ENCODE data around the gene TRA2B. TPM values are rescaled to one million over a fixed set of nuclear protein-coding genes. Genes with fewer than 3 reads are reported as not detected.

The TRA2B gene
- total RNA-seq, 1 experiment from 2014 or later = 171 TPM

- ChIA-PET CTCF (interaction anchor here (0.9 to 1.5 kb wide), 2 partner anchors 16 to 267 kb away, joined by 4 read pairs; no protein-coding TSS in a partner anchor), POLR2A (interaction anchor here (0.8 to 1.2 kb wide), 2 partner anchors 10 to 267 kb away, joined by 3 read pairs; partner anchors contain the start of gene TRA2B)
- Histone ChIP-seq H3K36me3 (ENCODE audit: control insufficient read depth, insufficient read depth, low read length) (peaks cover 71% of the 10 kb centered on the region), H3K4me1 (ENCODE audit: control insufficient read depth, insufficient read depth, low read length) (peaks cover 79% of the 10 kb centered on the region), H3K27me3 (ENCODE audit: control insufficient read depth, insufficient read depth, low read length) (no peaks in the 10 kb centered on the region), H3K4me3 (ENCODE audit: low read depth in 2 of 2, low read length in 2 of 2) (no peak overlapping the region), H3K27ac (ENCODE audit: low read length) (peak overlapping the region; percentile 34; the same call in 1 of the 2 replicates), H3K9me3 (ENCODE audit: control insufficient read depth, insufficient read depth, low read depth, low read length) (no peaks in the 10 kb centered on the region)
- BruUV-seq (replicated peaks) = no TSS peak
- no peak for DNase-seq (ENCODE audit: low read depth, low spot score)
- TF ChIP-seq POLR2AphosphoS5 (IDR thresholded peaks at IDR 0.05; ENCODE audit: low read depth, low read length) (peak; percentile 64; the same call in 1 of the 2 replicates), REST (IDR thresholded peaks at IDR 0.05; ENCODE audit: insufficient read depth in 1 of 2, low read depth in 2 of 2, low read length in 1 of 2) (no peak)
- intact Hi-C loops (cut with micrococcal nuclease; ENCODE audit: unreplicated experiment) (no loop called here), in situ Hi-C loops (cut with HindIII; ENCODE audit: low pct_unique_long_range_greater_than_20kb, low sequenced_read_pairs) (no loop called here)
- ATAC-seq = no peak
Observed at GRCh38 chr3:185927501-185928200, 10.2 kb downstream of the TRA2B start.

GRCh38 chr3:185926445-185926844 is 11.4 kb downstream of the TRA2B start:
- BruUV-seq (replicated peaks) = no TSS peak
- peaks cover 67% of the 10 kb centered on the region for H3K4me1 ChIP-seq (ENCODE audit: control insufficient read depth, insufficient read depth, low read length)
- CTCF ChIA-PET = interaction anchor here (0.6 to 1.5 kb wide), 2 partner anchors 17 to 641 kb away, joined by 3 to 4 read pairs; no protein-coding TSS in a partner anchor
- TF ChIP-seq POLR2AphosphoS5 (IDR thresholded peaks at IDR 0.05; ENCODE audit: low read depth, low read length) (no peak), SIN3A (IDR thresholded peaks at IDR 0.05; ENCODE audit: borderline replicate concordance, insufficient read depth, low read depth, low read length) (no peak)
- H3K36me3 ChIP-seq (ENCODE audit: control insufficient read depth, insufficient read depth, low read length) = peaks cover 77% of the 10 kb centered on the region
- H3K27ac ChIP-seq (ENCODE audit: low read length) = peak overlapping the region; percentile 7; the same call in 1 of the 2 replicates
- no peaks in the 10 kb centered on the region for H3K9me3 ChIP-seq (ENCODE audit: control insufficient read depth, insufficient read depth, low read depth, low read length)
- intact Hi-C loops (cut with micrococcal nuclease; ENCODE audit: unreplicated experiment) = no loop called here
- POLR2A ChIA-PET = interaction anchor here (0.7 kb wide), 1 partner anchor 9 kb away, joined by 4 read pairs; no protein-coding TSS in a partner anchor
- in situ Hi-C loops (cut with HindIII; ENCODE audit: low pct_unique_long_range_greater_than_20kb, low sequenced_read_pairs) = no loop called here
- H3K27me3 ChIP-seq (ENCODE audit: control insufficient read depth, insufficient read depth, low read length) = no peaks in the 10 kb centered on the region
- ATAC-seq (no peak), DNase-seq (ENCODE audit: low read depth, low spot score) (no peak)
- H3K4me3 ChIP-seq (ENCODE audit: low read depth in 2 of 2, low read length in 2 of 2) = no peak overlapping the region

GRCh38 chr3:185925353-185925752 is 12.5 kb downstream of the TRA2B start:
- H3K4me1 ChIP-seq (ENCODE audit: control insufficient read depth, insufficient read depth, low read length) = peaks cover 56% of the 10 kb centered on the region
- H3K36me3 ChIP-seq (ENCODE audit: control insufficient read depth, insufficient read depth, low read length) = peaks cover 80% of the 10 kb centered on the region
- TF ChIP-seq CTCF (IDR thresholded peaks at IDR 0.05) = no peak
- TF ChIP-seq POLR2AphosphoS5 (IDR thresholded peaks at IDR 0.05; ENCODE audit: low read depth, low read length) = 0 out of 2 replicates have a peak, but pooled peaks have one; percentile 21
- CTCF ChIA-PET = no interaction called here
- intact Hi-C loops (cut with micrococcal nuclease; ENCODE audit: unreplicated experiment) = no loop called here
- H3K27ac ChIP-seq (ENCODE audit: low read length) = no peak overlapping the region
- POLR2A ChIA-PET = no interaction called here
- H3K4me3 ChIP-seq (ENCODE audit: low read depth in 2 of 2, low read length in 2 of 2) = no peak overlapping the region
- in situ Hi-C loops (cut with HindIII; ENCODE audit: low pct_unique_long_range_greater_than_20kb, low sequenced_read_pairs) = no loop called here
- DNase-seq (ENCODE audit: low read depth, low spot score) (no peak), ATAC-seq (no peak)
- H3K27me3 ChIP-seq (ENCODE audit: control insufficient read depth, insufficient read depth, low read length) = no peaks in the 10 kb centered on the region
- no peaks in the 10 kb centered on the region for H3K9me3 ChIP-seq (ENCODE audit: control insufficient read depth, insufficient read depth, low read depth, low read length)
- no TSS peak for BruUV-seq (replicated peaks)

All from Panc1 (cell line).